SK-N-SH treated with all-trans-retinoic acid at 6 μM for 48 hours (cell line): ENCODE measurements around the gene NCKAP5.

ENCODE experiments used
- ATAC-seq: fragments of 200-7000 bp; cut with Tn5 transposase; 3 replicates; pipeline ENCODE4 v1.9.1; 2020; ENCODE audit warnings: mild to moderate bottlenecking, moderate library complexity
- ARNTL ChIP-seq: fragments of 450-650 bp; formaldehyde crosslinking; IDR thresholded peaks from 2 replicates; pipeline ENCODE4 v1.5.0; 2020; ENCODE audit warnings: low read depth, mild to moderate bottlenecking, moderate library complexity, borderline replicate concordance
- BACH2 ChIP-seq: fragments of 250-450 bp; sonication (Bioruptor Pico); IDR thresholded peaks from 2 replicates; pipeline ENCODE4 v1.9.0; 2021; ENCODE audit warnings: mild to moderate bottlenecking, borderline replicate concordance
- ESRRG ChIP-seq: fragments of 250-450 bp; sonication (Bioruptor Pico); IDR thresholded peaks from 2 replicates; pipeline ENCODE4 v1.6.1; 2021; ENCODE audit warnings: mild to moderate bottlenecking
- GLIS3 ChIP-seq: fragments of 250-450 bp; sonication (Bioruptor Pico); IDR thresholded peaks from 2 replicates; pipeline ENCODE4 v1.5.0; 2020; ENCODE audit warnings: mild to moderate bottlenecking, moderate library complexity
- ISL1 ChIP-seq: fragments of 250-450 bp; sonication (Bioruptor Pico); IDR thresholded peaks from 2 replicates; pipeline ENCODE4 v2.1.2; 2022; ENCODE audit warnings: mild to moderate bottlenecking, moderate library complexity
- PPARA ChIP-seq: fragments of 250-450 bp; sonication (Bioruptor Pico); IDR thresholded peaks from 2 replicates; pipeline ENCODE4 v1.5.0; 2020; ENCODE audit warnings: mild to moderate bottlenecking, borderline replicate concordance
- SNAI2 ChIP-seq: fragments of 250-450 bp; sonication (Bioruptor Pico); IDR thresholded peaks from 2 replicates; pipeline ENCODE4 v1.5.0; 2020; ENCODE audit warnings: mild to moderate bottlenecking, moderate library complexity
- TCF4 ChIP-seq: fragments of 250-450 bp; sonication (Bioruptor Pico); IDR thresholded peaks from 2 replicates; pipeline ENCODE4 v1.8.0; 2021; ENCODE audit warnings: mild to moderate bottlenecking, moderate library complexity, borderline replicate concordance
- TOX ChIP-seq: fragments of 250-450 bp; sonication (Bioruptor Pico); IDR thresholded peaks from 2 replicates; pipeline ENCODE4 v1.8.0; 2021; ENCODE audit warnings: mild to moderate bottlenecking, moderate library complexity, borderline replicate concordance
- ZC3H10 ChIP-seq: fragments of 250-450 bp; sonication (Bioruptor Pico); IDR thresholded peaks from 2 replicates; pipeline ENCODE4 v1.5.1; 2021; ENCODE audit warnings: mild to moderate bottlenecking, moderate library complexity
- ZFP3 ChIP-seq: fragments of 250-450 bp; sonication (Bioruptor Pico); IDR thresholded peaks from 2 replicates; pipeline ENCODE4 v1.5.0; 2020; ENCODE audit warnings: mild to moderate bottlenecking, moderate library complexity
- ZFP30 ChIP-seq: fragments of 450-650 bp; formaldehyde crosslinking; IDR thresholded peaks from 2 replicates; pipeline ENCODE4 v1.5.0; 2022; ENCODE audit warnings: mild to moderate bottlenecking, moderate library complexity
- ZNF70 ChIP-seq: fragments of 450-650 bp; formaldehyde crosslinking; IDR thresholded peaks from 2 replicates; pipeline ENCODE4 v1.5.0; 2020; ENCODE audit warnings: mild to moderate bottlenecking, moderate library complexity
- ZNF8 ChIP-seq: fragments of 450-650 bp; formaldehyde crosslinking; IDR thresholded peaks from 2 replicates; pipeline ENCODE4 v1.5.0; 2020; ENCODE audit warnings: mild to moderate bottlenecking, moderate library complexity
- TF ChIP-seq, protein P1 (sequence below): fragments of 250-450 bp; sonication (Bioruptor Pico); IDR thresholded peaks from 2 replicates; pipeline ENCODE4 v1.8.0; 2021; ENCODE audit warnings: low read depth, mild to moderate bottlenecking, moderate library complexity, borderline replicate concordance
- TF ChIP-seq, protein P2 (sequence below): fragments of 250-450 bp; sonication (Bioruptor Pico); IDR thresholded peaks from 2 replicates; pipeline ENCODE4 v1.5.1; 2020; ENCODE audit warnings: low read depth, mild to moderate bottlenecking, moderate library complexity
- TF ChIP-seq, protein P3 (sequence below): fragments of 250-450 bp; sonication (Bioruptor Pico); IDR thresholded peaks from 2 replicates; pipeline ENCODE4 v1.5.1; 2021; ENCODE audit warnings: mild to moderate bottlenecking, moderate library complexity
- TF ChIP-seq, protein P4 (sequence below): fragments of 250-450 bp; sonication (Bioruptor Pico); IDR thresholded peaks from 2 replicates; pipeline ENCODE4 v1.8.0; 2020; ENCODE audit warnings: mild to moderate bottlenecking, moderate library complexity, borderline replicate concordance
- TF ChIP-seq, protein P5 (sequence below): fragments of 250-450 bp; sonication (Bioruptor Pico); IDR thresholded peaks from 2 replicates; pipeline ENCODE4 v1.5.0; 2020; ENCODE audit warnings: mild to moderate bottlenecking, moderate library complexity

The NCKAP5 gene

DNA sequence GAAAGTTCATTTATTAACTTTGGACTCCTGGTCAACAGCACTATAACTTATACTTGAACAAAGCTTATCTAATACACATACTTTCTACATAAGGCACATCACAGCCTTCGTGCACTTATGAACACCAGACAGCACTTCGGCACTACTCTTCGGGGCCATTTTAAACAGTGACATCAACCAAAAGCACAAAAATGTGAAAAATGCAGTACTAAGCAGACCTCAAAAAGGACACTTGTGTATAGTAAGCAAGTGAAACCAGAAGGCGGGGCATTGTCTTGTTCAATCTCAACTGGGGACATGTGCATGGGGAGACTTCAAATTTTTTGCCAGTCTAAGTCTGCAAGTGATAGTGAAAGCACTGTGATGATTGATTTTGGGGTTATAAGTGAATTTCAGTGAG lies 163.0 kb downstream of the NCKAP5 start:
- ATAC-seq: no peak
- TF ChIP-seq, protein P1, sequence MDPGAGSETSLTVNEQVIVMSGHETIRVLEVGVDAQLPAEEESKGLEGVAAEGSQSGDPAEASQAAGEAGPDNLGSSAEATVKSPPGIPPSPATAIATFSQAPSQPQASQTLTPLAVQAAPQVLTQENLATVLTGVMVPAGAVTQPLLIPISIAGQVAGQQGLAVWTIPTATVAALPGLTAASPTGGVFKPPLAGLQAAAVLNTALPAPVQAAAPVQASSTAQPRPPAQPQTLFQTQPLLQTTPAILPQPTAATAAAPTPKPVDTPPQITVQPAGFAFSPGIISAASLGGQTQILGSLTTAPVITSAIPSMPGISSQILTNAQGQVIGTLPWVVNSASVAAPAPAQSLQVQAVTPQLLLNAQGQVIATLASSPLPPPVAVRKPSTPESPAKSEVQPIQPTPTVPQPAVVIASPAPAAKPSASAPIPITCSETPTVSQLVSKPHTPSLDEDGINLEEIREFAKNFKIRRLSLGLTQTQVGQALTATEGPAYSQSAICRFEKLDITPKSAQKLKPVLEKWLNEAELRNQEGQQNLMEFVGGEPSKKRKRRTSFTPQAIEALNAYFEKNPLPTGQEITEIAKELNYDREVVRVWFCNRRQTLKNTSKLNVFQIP (CRISPR knock-in tag): no peak
- TF ChIP-seq ZNF70 (CRISPR knock-in tag) (no peak), ESRRG (CRISPR knock-in tag) (no peak), ARNTL (no peak), ZFP3 (no peak), ZC3H10 (CRISPR knock-in tag) (no peak), TCF4 (CRISPR knock-in tag) (no peak), ZNF8 (CRISPR knock-in tag) (no peak), ISL1 (CRISPR knock-in tag) (no peak), GLIS3 (no peak), PPARA (no peak)
- TF ChIP-seq, protein P2, sequence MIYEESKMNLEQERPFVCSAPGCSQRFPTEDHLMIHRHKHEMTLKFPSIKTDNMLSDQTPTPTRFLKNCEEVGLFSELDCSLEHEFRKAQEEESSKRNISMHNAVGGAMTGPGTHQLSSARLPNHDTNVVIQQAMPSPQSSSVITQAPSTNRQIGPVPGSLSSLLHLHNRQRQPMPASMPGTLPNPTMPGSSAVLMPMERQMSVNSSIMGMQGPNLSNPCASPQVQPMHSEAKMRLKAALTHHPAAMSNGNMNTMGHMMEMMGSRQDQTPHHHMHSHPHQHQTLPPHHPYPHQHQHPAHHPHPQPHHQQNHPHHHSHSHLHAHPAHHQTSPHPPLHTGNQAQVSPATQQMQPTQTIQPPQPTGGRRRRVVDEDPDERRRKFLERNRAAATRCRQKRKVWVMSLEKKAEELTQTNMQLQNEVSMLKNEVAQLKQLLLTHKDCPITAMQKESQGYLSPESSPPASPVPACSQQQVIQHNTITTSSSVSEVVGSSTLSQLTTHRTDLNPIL (CRISPR knock-in tag): no peak
- TF ChIP-seq, protein P3, sequence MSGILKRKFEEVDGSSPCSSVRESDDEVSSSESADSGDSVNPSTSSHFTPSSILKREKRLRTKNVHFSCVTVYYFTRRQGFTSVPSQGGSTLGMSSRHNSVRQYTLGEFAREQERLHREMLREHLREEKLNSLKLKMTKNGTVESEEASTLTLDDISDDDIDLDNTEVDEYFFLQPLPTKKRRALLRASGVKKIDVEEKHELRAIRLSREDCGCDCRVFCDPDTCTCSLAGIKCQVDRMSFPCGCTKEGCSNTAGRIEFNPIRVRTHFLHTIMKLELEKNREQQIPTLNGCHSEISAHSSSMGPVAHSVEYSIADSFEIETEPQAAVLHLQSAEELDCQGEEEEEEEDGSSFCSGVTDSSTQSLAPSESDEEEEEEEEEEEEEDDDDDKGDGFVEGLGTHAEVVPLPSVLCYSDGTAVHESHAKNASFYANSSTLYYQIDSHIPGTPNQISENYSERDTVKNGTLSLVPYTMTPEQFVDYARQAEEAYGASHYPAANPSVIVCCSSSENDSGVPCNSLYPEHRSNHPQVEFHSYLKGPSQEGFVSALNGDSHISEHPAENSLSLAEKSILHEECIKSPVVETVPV (CRISPR knock-in tag): no peak
- TF ChIP-seq, protein P4, sequence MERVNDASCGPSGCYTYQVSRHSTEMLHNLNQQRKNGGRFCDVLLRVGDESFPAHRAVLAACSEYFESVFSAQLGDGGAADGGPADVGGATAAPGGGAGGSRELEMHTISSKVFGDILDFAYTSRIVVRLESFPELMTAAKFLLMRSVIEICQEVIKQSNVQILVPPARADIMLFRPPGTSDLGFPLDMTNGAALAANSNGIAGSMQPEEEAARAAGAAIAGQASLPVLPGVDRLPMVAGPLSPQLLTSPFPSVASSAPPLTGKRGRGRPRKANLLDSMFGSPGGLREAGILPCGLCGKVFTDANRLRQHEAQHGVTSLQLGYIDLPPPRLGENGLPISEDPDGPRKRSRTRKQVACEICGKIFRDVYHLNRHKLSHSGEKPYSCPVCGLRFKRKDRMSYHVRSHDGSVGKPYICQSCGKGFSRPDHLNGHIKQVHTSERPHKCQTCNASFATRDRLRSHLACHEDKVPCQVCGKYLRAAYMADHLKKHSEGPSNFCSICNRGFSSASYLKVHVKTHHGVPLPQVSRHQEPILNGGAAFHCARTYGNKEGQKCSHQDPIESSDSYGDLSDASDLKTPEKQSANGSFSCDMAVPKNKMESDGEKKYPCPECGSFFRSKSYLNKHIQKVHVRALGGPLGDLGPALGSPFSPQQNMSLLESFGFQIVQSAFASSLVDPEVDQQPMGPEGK (CRISPR knock-in tag): no peak
- TF ChIP-seq, all 23 proteins: peak for 0

DNA sequence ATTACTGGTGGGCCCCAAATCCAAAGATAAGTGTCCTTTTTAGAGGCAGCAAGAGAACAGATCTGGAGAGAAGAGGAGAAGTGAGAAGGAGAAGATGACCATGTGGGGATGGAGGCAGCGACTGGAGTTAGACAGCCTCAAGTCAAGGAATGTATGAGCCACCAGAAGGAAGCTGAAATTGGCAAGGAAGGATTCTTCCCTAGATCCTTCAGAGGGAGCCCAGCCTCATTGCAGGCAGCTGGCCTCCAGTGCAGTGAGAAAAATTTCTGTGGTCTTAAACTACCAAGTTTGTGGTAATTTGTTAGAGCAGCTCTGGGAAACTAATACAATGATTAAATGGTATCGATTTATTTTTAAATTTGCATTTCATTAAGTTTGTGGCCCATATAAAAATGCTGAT lies 167.9 kb downstream of the NCKAP5 start:
- ATAC-seq: no peak
- TF ChIP-seq TCF4 (CRISPR knock-in tag): no peak
- TF ChIP-seq, protein P4 (CRISPR knock-in tag): no peak
- TF ChIP-seq ZFP30: no peak
- no peak for TF ChIP-seq BACH2 (CRISPR knock-in tag)
- TF ChIP-seq ZNF8 (CRISPR knock-in tag): no peak
- no peak for TF ChIP-seq ZC3H10 (CRISPR knock-in tag)
- TF ChIP-seq PPARA: no peak
- TF ChIP-seq ISL1 (CRISPR knock-in tag): no peak
- TF ChIP-seq, protein P1 (CRISPR knock-in tag): no peak
- TF ChIP-seq ESRRG (CRISPR knock-in tag): no peak
- no peak for TF ChIP-seq TOX (CRISPR knock-in tag)
- TF ChIP-seq, all 23 proteins: peak for 0

DNA sequence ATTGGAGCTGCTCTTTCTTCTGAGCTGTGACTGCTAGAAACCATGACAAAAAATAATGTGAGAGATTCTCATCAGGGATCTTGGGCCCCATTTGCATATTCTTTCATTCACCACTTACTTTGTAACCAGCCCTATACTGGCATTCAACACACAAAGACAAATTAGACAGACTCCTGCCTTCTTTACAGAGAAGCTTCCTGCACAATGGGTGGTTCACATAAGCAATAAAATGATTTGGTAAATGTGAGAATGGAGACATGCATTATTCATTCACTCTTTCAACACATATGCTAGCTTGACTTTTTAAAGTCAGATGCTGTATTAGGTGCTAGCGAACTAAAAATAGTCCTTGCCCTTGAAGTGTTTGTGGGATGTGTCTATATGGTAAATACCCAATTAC lies 174.4 kb downstream of the NCKAP5 start:
- TF ChIP-seq ARNTL (no peak), GLIS3 (no peak), TOX (CRISPR knock-in tag) (no peak), TCF4 (CRISPR knock-in tag) (no peak), ZFP30 (no peak), SNAI2 (CRISPR knock-in tag) (no peak)
- TF ChIP-seq, protein P4 (CRISPR knock-in tag): no peak
- TF ChIP-seq, protein P5, sequence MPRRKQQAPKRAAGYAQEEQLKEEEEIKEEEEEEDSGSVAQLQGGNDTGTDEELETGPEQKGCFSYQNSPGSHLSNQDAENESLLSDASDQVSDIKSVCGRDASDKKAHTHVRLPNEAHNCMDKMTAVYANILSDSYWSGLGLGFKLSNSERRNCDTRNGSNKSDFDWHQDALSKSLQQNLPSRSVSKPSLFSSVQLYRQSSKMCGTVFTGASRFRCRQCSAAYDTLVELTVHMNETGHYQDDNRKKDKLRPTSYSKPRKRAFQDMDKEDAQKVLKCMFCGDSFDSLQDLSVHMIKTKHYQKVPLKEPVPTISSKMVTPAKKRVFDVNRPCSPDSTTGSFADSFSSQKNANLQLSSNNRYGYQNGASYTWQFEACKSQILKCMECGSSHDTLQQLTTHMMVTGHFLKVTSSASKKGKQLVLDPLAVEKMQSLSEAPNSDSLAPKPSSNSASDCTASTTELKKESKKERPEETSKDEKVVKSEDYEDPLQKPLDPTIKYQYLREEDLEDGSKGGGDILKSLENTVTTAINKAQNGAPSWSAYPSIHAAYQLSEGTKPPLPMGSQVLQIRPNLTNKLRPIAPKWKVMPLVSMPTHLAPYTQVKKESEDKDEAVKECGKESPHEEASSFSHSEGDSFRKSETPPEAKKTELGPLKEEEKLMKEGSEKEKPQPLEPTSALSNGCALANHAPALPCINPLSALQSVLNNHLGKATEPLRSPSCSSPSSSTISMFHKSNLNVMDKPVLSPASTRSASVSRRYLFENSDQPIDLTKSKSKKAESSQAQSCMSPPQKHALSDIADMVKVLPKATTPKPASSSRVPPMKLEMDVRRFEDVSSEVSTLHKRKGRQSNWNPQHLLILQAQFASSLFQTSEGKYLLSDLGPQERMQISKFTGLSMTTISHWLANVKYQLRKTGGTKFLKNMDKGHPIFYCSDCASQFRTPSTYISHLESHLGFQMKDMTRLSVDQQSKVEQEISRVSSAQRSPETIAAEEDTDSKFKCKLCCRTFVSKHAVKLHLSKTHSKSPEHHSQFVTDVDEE (CRISPR knock-in tag): no peak
- TF ChIP-seq, protein P1 (CRISPR knock-in tag): no peak
- no peak for ATAC-seq
